Endothelial cell of umbilical vein (primary cell): ENCODE data around the gene EN2. TPM values are rescaled to one million over a fixed set of nuclear protein-coding genes. Genes with fewer than 3 reads are reported as not detected.

Experiments
- BruUV-seq: library from RNA; stranded (reverse); fragments of 400-500 nt; replicated peaks from 2 replicates; lab custom pipeline; 2021; lab: Mats Ljungman, UMichigan
- CTCF ChIA-PET: fragments of 300-600, 350-600 bp; sonication (Branson Sonifier 250); formaldehyde crosslinking; loops from one replicate; lab custom pipeline; 2021; ENCODE audit warnings: antibody characterized with exemption, inconsistent platforms; lab: Charles Lee
- POLR2A ChIA-PET: fragments of 300-600, 350-600 bp; sonication (Branson Sonifier 250); formaldehyde crosslinking; loops from one replicate; lab custom pipeline; 2021; ENCODE audit warnings: antibody characterized with exemption, inconsistent platforms; lab: Charles Lee
- DNase-seq: peaks from one replicate; pipeline ENCODE4 v3.0.0-alpha.2; 2011; ENCODE audit warnings: low read depth, low spot score
- FAIRE-seq: peaks from 2 replicates; lab custom pipeline; 2011; peaks lifted over from hg19 to GRCh38; lab: Jason Lieb, UNC
- H2AFZ ChIP-seq: 2 replicates; pipeline ENCODE4 v1.6.0; 2012; ENCODE audit warnings: low read depth, low read length, control low read depth, inconsistent platforms
- H3K27ac ChIP-seq: 2 replicates; pipeline ENCODE4 v1.5.1; 2011; ENCODE audit warnings: low read depth, mild to moderate bottlenecking, control low read depth, low read length, moderate library complexity; ENCODE audit not compliant: insufficient read depth
- H3K27me3 ChIP-seq, 2 experiments: 2 replicates each; pipeline versions ENCODE4 v1.6.0 to v1.6.1; 2011; ENCODE audit warnings: low read length in 2 of 2, mixed read lengths in 1 of 2; ENCODE audit not compliant: control insufficient read depth in 2 of 2, insufficient read depth in 2 of 2
- H3K36me3 ChIP-seq, 2 experiments: 2 replicates in 1 of 2; 3 replicates in 1 of 2; pipeline ENCODE4 v1.5.1; 2011; ENCODE audit warnings: low read length in 2 of 2, mild to moderate bottlenecking in 1 of 2, moderate library complexity in 1 of 2; ENCODE audit not compliant: control insufficient read depth in 2 of 2, insufficient read depth in 2 of 2; ENCODE audit errors: extremely low read depth in 1 of 2
- H3K4me1 ChIP-seq: 3 replicates; pipeline ENCODE4 v1.5.1; 2011; ENCODE audit warnings: mild to moderate bottlenecking, low read length; ENCODE audit not compliant: control insufficient read depth, insufficient read depth; ENCODE audit errors: extremely low read depth
- H3K4me2 ChIP-seq: 2 replicates; pipeline ENCODE4 v1.6.1; 2011; ENCODE audit warnings: low read length, control low read depth, mixed read lengths; ENCODE audit not compliant: insufficient read depth
- H3K4me3 ChIP-seq, 3 experiments: fragments of 200-600 bp in 1 of 3; sonication (generic), shearing (Covaris generic) in 1 of 3; replicated peaks in 1 of 3; 2 replicates each; pipeline ENCODE4 v1.5.1; 2011 to 2016; ENCODE audit warnings: control low read depth in 3 of 3, low read length in 3 of 3, mild to moderate bottlenecking in 2 of 3, inconsistent platforms in 1 of 3, low read depth in 1 of 3, moderate library complexity in 1 of 3; ENCODE audit not compliant: insufficient read depth in 1 of 3
- H3K79me2 ChIP-seq: 2 replicates; pipeline ENCODE4 v1.6.0; 2012; ENCODE audit warnings: low read length, inconsistent platforms; ENCODE audit not compliant: control insufficient read depth, insufficient read depth
- H3K9ac ChIP-seq: replicated peaks from 2 replicates; pipeline ENCODE3; 2011; ENCODE audit warnings: low read length, control low read depth; ENCODE audit not compliant: insufficient read depth; ENCODE audit errors: extremely low read depth
- H3K9me1 ChIP-seq: replicated peaks from 3 replicates; pipeline ENCODE4 v1.6.0; 2011; ENCODE audit warnings: mild to moderate bottlenecking, low read length; ENCODE audit not compliant: control insufficient read depth, insufficient read depth; ENCODE audit errors: extremely low read depth
- H3K9me3 ChIP-seq: replicated peaks from 2 replicates; pipeline ENCODE4 v1.5.1; 2012; ENCODE audit warnings: low read length, inconsistent platforms; ENCODE audit not compliant: control insufficient read depth, insufficient read depth
- H4K20me1 ChIP-seq: replicated peaks from 2 replicates; pipeline ENCODE3; 2011; ENCODE audit warnings: mild to moderate bottlenecking, low read length; ENCODE audit not compliant: control insufficient read depth, insufficient read depth; ENCODE audit errors: extremely low read depth
- EZH2 ChIP-seq: IDR thresholded peaks from 2 replicates; pipeline ENCODE4 v1.6.1; 2012; ENCODE audit warnings: borderline replicate concordance, low read depth, mild to moderate bottlenecking, moderate library complexity, low read length, inconsistent platforms; ENCODE audit not compliant: severe bottlenecking
- FOS ChIP-seq: IDR thresholded peaks from 2 replicates; pipeline ENCODE4 v1.6.1; 2011; ENCODE audit warnings: mild to moderate bottlenecking, low read length, moderate library complexity, borderline replicate concordance; ENCODE audit not compliant: insufficient read depth
- GATA2 ChIP-seq: IDR thresholded peaks from 2 replicates; pipeline ENCODE4 v1.7.0; 2011; ENCODE audit warnings: low read depth, mild to moderate bottlenecking, moderate library complexity, mixed read lengths, low read length; ENCODE audit not compliant: insufficient read length, insufficient read depth
- JUN ChIP-seq: IDR thresholded peaks from 2 replicates; pipeline ENCODE4 v1.6.1; 2011; ENCODE audit warnings: borderline replicate concordance, low read depth; ENCODE audit not compliant: insufficient read length, insufficient read depth
- MYC ChIP-seq: IDR thresholded peaks from one replicate; pipeline ENCODE4 v1.6.1; 2011; ENCODE audit warnings: mild to moderate bottlenecking, low read depth, low read length
- POLR2A ChIP-seq: IDR thresholded peaks from 2 replicates; pipeline ENCODE4 v1.6.1; 2012; ENCODE audit warnings: low read depth, mild to moderate bottlenecking, control low read depth, low read length
- POLR2AphosphoS5 ChIP-seq: IDR thresholded peaks from 2 replicates; pipeline ENCODE4 v1.6.1; 2012; ENCODE audit warnings: low read depth, mild to moderate bottlenecking, control low read depth, low read length, moderate library complexity; ENCODE audit not compliant: insufficient read depth
- dilution Hi-C: fragments of 300-500 bp; cut with MboI; formaldehyde crosslinking; loops from one replicate; pipeline ENCODE4 v1.15.0; 2019; ENCODE audit warnings: low sequenced_read_pairs; ENCODE audit not compliant: extremely low pct_ligation_motif_present
- intact Hi-C: fragments of 100-400 bp; cut with micrococcal nuclease; formaldehyde crosslinking; loops from one replicate; pipeline ENCODE4 v1.10.0; 2022
- polyA plus RNA-seq, 4 experiments: library from polyadenylated mRNA; depleted of rRNA in 3 of 4; stranded (reverse) in 3 of 4; unstranded in 1 of 4; fragments of >200 nt; gene quantifications; 2 replicates each; pipeline versions ENCODE4 v1.2.1 to v1.2.3, GENCODE V29; 2011 to 2012; ENCODE audit warnings: missing spikeins in 1 of 4
- total RNA-seq: library from RNA; stranded (reverse); gene quantifications from 2 replicates; pipeline ENCODE4 v1.2.3, GENCODE V29; 2021
- TF ChIP-seq, protein P1 (sequence below), 2 donors: IDR thresholded peaks; 1 replicate in 1 of 2; 2 replicates in 1 of 2; pipeline ENCODE4 v1.5.1; 2011; ENCODE audit warnings: low read length in 2 of 2, mild to moderate bottlenecking in 2 of 2, moderate library complexity in 2 of 2, control low read depth in 1 of 2, inconsistent platforms in 1 of 2, low read depth in 1 of 2; ENCODE audit not compliant: insufficient read depth in 1 of 2; ENCODE audit errors: extremely low read depth in 1 of 2
- TF ChIP-seq, protein P2 (sequence below): IDR thresholded peaks from 2 replicates; pipeline ENCODE4 v1.6.1; 2011; ENCODE audit not compliant: insufficient read depth, insufficient read length

EN2 gene
- total and polyA plus RNA-seq, 2 donors (not counting 3 experiments of a cell fraction or from before 2014, with no cell fraction given) = not detected

GRCh38 chr7:155477476-155477875, 19.5 kb downstream of the EN2 start:
- Histone ChIP-seq H3K27ac (no peak overlapping the region), H3K4me3 (no peak overlapping the region), H3K4me2 (no peak overlapping the region), H3K9me1 (no peaks in the 10 kb centered on the region), H3K79me2 (no peaks in the 10 kb centered on the region), H2AFZ (no peak overlapping the region), H4K20me1 (no peaks in the 10 kb centered on the region), H3K9me3 (no peaks in the 10 kb centered on the region), H3K4me1 (no peaks in the 10 kb centered on the region), H3K27me3 (peaks cover 14% of the 10 kb centered on the region in 2 experiments), H3K36me3 (no peaks in the 10 kb centered on the region), H3K9ac (no peak overlapping the region)
- CTCF ChIA-PET = no interaction called here
- no TSS peak for BruUV-seq
- dilution Hi-C loops (no loop called here), intact Hi-C loops (no loop called here)
- FAIRE-seq (no peak), DNase-seq (no peak)
- POLR2A ChIA-PET = no interaction called here
- TF ChIP-seq MYC = no peak
- TF ChIP-seq, protein P1, sequence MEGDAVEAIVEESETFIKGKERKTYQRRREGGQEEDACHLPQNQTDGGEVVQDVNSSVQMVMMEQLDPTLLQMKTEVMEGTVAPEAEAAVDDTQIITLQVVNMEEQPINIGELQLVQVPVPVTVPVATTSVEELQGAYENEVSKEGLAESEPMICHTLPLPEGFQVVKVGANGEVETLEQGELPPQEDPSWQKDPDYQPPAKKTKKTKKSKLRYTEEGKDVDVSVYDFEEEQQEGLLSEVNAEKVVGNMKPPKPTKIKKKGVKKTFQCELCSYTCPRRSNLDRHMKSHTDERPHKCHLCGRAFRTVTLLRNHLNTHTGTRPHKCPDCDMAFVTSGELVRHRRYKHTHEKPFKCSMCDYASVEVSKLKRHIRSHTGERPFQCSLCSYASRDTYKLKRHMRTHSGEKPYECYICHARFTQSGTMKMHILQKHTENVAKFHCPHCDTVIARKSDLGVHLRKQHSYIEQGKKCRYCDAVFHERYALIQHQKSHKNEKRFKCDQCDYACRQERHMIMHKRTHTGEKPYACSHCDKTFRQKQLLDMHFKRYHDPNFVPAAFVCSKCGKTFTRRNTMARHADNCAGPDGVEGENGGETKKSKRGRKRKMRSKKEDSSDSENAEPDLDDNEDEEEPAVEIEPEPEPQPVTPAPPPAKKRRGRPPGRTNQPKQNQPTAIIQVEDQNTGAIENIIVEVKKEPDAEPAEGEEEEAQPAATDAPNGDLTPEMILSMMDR (IDR thresholded peaks at IDR 0.05; ENCODE audit: extremely low read depth in 1 of 2, insufficient read depth in 1 of 2, low read depth in 1 of 2, low read length in 2 of 2) = no peak
- TF ChIP-seq JUN = no peak
- no peak for TF ChIP-seq FOS
- TF ChIP-seq POLR2AphosphoS5 = no peak
- TF ChIP-seq EZH2 = no peak
- no peak for TF ChIP-seq POLR2A
- no peak for TF ChIP-seq GATA2
- TF ChIP-seq, protein P2, sequence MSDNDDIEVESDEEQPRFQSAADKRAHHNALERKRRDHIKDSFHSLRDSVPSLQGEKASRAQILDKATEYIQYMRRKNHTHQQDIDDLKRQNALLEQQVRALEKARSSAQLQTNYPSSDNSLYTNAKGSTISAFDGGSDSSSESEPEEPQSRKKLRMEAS = no peak
